Prostate gland (tissue), 2 donors: Measurements from ENCODE around the gene FAM32A. TPM values are rescaled to one million over a fixed set of nuclear protein-coding genes. Genes with fewer than 3 reads are reported as not detected.

Experiments
- DNase-seq: peaks from one replicate; pipeline ENCODE4 v3.0.0-alpha.2; 2019; ENCODE audit warnings: low spot score
- H3K27ac ChIP-seq, 2 donors: fragments of 200-600 bp; sonication (generic); 2 replicates each; pipeline ENCODE4 v1.5.1; 2017 to 2019
- H3K27me3 ChIP-seq: fragments of 200-600 bp; sonication (generic); replicated peaks from 2 replicates; pipeline ENCODE4 v1.5.1; 2019; ENCODE audit not compliant: insufficient read depth
- H3K36me3 ChIP-seq, 2 donors: fragments of 200-600 bp; sonication (generic); 1 replicate in 1 of 2; 2 replicates in 1 of 2; pipeline versions ENCODE4 v1.5.1 to v1.8.1; 2017 to 2019
- H3K4me1 ChIP-seq: fragments of 200-600 bp; sonication (generic); replicated peaks from 2 replicates; pipeline ENCODE4 v1.5.1; 2019
- H3K4me3 ChIP-seq, 2 donors: fragments of 200-600 bp; sonication (generic); 2 replicates each; pipeline ENCODE4 v1.5.1; 2017 to 2019
- H3K9me3 ChIP-seq: fragments of 200-600 bp; sonication (generic); 2 replicates; pipeline ENCODE4 v1.5.1; 2017
- CTCF ChIP-seq, 4 experiments: fragments of 200-600 bp in 2 of 4; fragments of 450-650 bp in 2 of 4; sonication (generic) in 2 of 4; IDR thresholded peaks; 1 replicate in 3 of 4; 2 replicates in 1 of 4; pipeline ENCODE4 v1.5.1; 2016 to 2019; ENCODE audit warnings: antibody characterized with exemption in 4 of 4, mild to moderate bottlenecking in 2 of 4, moderate library complexity in 2 of 4
- POLR2A ChIP-seq: fragments of 450-650 bp; IDR thresholded peaks from one replicate; pipeline ENCODE4 v1.6.1; 2016; ENCODE audit warnings: antibody characterized with exemption, mild to moderate bottlenecking
- POLR2AphosphoS5 ChIP-seq: sonication (generic); formaldehyde crosslinking; IDR thresholded peaks from one replicate; pipeline ENCODE4 v1.6.1; 2017; ENCODE audit warnings: antibody characterized with exemption
- WGBS: methylation state at CpG from one replicate; pipeline ENCODE4 v1.1.5; 2018; 5-methylcytosine and 5-hydroxymethylcytosine counted together
- intact Hi-C: fragments of 100-400 bp; cut with DNase I; formaldehyde crosslinking; loops from one replicate; pipeline ENCODE4 v1.14.2; 2022
- total RNA-seq, 2 donors: library from RNA; depleted of rRNA; stranded (reverse); fragments of >200 nt; gene quantifications; one replicate each; pipeline ENCODE4 v1.1.0, GENCODE V29; 2016

Gene FAM32A
- total RNA-seq, 2 donors from 2014 or later = 98.1 to 103 TPM

- Histone ChIP-seq H3K27ac (no peak overlapping the region), H3K27me3 (no peaks in the 10 kb centered on the region), H3K9me3 (no peaks in the 10 kb centered on the region), H3K36me3 (no peaks in the 10 kb centered on the region), H3K4me1 (no peaks in the 10 kb centered on the region), H3K4me3 (no peak overlapping the region)
- intact Hi-C loops = no loop called here
- DNase-seq = no peak
- WGBS = 59% methylated on average over 6 of the region's 6 CpGs
- no peak for TF ChIP-seq CTCF (IDR thresholded peaks at IDR 0.05)
- TF ChIP-seq POLR2A = no peak
- no peak for TF ChIP-seq POLR2AphosphoS5
These were observed 28.3 kb upstream of the FAM32A start for GRCh38 chr19:16156904-16157303.

- WGBS = 80% methylated on average over 10 of the region's 10 CpGs
- DNase-seq = no peak
- Histone ChIP-seq H3K36me3 (no peaks in the 10 kb centered on the region), H3K4me1 (no peaks in the 10 kb centered on the region), H3K27me3 (no peaks in the 10 kb centered on the region), H3K4me3 (no peak overlapping the region), H3K27ac (no peak overlapping the region), H3K9me3 (no peaks in the 10 kb centered on the region)
- TF ChIP-seq POLR2AphosphoS5 = no peak
- no peak for TF ChIP-seq CTCF (IDR thresholded peaks at IDR 0.05)
- TF ChIP-seq POLR2A = no peak
- intact Hi-C loops = no loop called here
These were observed 27.6 kb upstream of the FAM32A start for GRCh38 chr19:16157601-16158000.

- no peaks in the 10 kb centered on the region for H3K9me3 ChIP-seq
These were observed 25.6 kb upstream of the FAM32A start for GRCh38 chr19:16159655-16160054.

GRCh38 chr19:16160445-16160942 lies 24.7 kb upstream of the FAM32A start:
- Histone ChIP-seq H3K9me3 (no peaks in the 10 kb centered on the region), H3K4me3 (no peak overlapping the region), H3K27ac (no peak overlapping the region), H3K36me3 (no peaks in the 10 kb centered on the region), H3K4me1 (no peaks in the 10 kb centered on the region), H3K27me3 (no peaks in the 10 kb centered on the region)
- no peak for DNase-seq
- intact Hi-C loops = no loop called here
- 68% methylated on average over 6 of the region's 6 CpGs for WGBS
- no peak for TF ChIP-seq POLR2AphosphoS5
- TF ChIP-seq CTCF (IDR thresholded peaks at IDR 0.05) = no peak
- no peak for TF ChIP-seq POLR2A

More at GRCh38 chr19:16159655-16160054, 25.6 kb upstream of the FAM32A start:
- H3K36me3 ChIP-seq = no peaks in the 10 kb centered on the region
- no peak for TF ChIP-seq POLR2A
- no peak for TF ChIP-seq POLR2AphosphoS5
- no peak for TF ChIP-seq CTCF (IDR thresholded peaks at IDR 0.05)
- intact Hi-C loops = no loop called here
- H3K27ac ChIP-seq = no peak overlapping the region
- no peak overlapping the region for H3K4me3 ChIP-seq
- WGBS = 88% methylated on average over 5 of the region's 5 CpGs
- H3K27me3 ChIP-seq = no peaks in the 10 kb centered on the region
- H3K4me1 ChIP-seq = no peaks in the 10 kb centered on the region
- no peak for DNase-seq

GRCh38 chr19:16160943-16161560 lies 24.2 kb upstream of the FAM32A start:
- no peak for DNase-seq
- Histone ChIP-seq H3K9me3 (no peaks in the 10 kb centered on the region), H3K36me3 (no peaks in the 10 kb centered on the region), H3K4me1 (no peaks in the 10 kb centered on the region), H3K27ac (no peak overlapping the region), H3K27me3 (no peaks in the 10 kb centered on the region), H3K4me3 (no peak overlapping the region)
- no peak for TF ChIP-seq POLR2A
- no peak for TF ChIP-seq POLR2AphosphoS5
- no peak for TF ChIP-seq CTCF (IDR thresholded peaks at IDR 0.05)
- intact Hi-C loops = no loop called here
- WGBS = 76% methylated on average over 14 of the region's 14 CpGs
